Stimulated activated CD4-positive, alpha-beta T cell treated with anti-CD3 and anti-CD28 coated beads, Interleukin-1b, Interleukin-23, amount 100 ng/mL, for 24 hours (primary cell): Measurements from ENCODE around the gene TBC1D12.

Source experiments
- DNase-seq, 4 experiments: peaks; one replicate each; pipeline ENCODE4 v3.0.0-alpha.2; 2020; ENCODE audit warnings: low read depth in 4 of 4, low spot score in 1 of 4

The TBC1D12 gene

GRCh38 chr10:94405406-94405805, 3.1 kb downstream of the TBC1D12 start:
- DNase-seq = no peak

GRCh38 chr10:94407668-94408067, 5.3 kb downstream of the TBC1D12 start:
- DNase-seq = no peak

DNA sequence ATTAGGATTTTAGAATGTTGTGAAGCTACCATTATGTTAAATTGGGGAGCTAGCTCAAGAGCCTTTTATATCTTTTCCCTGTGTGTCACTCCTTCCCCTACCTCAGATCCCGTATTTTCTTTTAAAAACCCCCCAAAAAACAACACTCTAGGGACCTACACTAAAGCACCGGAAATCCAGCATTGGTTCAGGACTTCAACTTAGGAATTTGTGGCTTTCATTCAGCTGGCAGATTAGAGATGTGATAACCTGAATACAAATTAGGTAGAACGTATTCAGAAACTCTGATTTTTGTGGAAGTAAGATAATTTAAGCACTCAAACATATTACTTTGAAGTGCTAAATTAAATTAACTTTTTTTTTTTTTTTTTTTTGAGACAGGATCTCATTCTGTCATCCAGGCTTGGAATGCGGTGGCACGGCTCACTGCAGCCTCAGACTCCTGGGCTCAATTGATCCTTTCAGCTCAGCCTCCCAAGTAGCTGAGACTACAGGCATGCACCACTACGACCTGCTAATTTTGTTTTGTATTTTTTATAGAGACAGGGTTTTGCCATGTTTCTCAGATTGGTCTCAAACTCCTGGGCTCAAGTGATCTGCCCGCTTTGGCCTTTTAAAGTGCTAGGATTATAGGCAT, 6.8 kb downstream of the TBC1D12 start:
- no peak for DNase-seq

DNA sequence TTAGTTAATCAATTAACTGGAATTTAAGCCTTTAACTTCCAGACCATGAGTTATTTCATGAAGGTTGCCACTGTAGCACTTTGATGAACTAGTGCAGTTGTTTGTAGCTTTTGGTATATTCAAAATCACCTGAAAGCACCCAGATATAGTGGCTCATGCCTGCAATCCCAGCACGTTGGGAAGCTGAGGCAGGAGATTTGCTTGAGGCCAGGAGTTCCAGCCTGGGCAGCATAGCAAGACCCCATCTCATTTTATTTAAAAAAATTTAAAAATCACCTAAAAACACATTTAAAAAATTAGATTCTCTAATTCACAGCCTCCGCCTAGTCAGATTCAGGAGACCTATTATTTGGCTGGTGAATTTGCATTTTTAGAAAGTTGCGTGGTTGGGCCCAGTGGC, 9.0 kb downstream of the TBC1D12 start:
- no peak for DNase-seq

DNA sequence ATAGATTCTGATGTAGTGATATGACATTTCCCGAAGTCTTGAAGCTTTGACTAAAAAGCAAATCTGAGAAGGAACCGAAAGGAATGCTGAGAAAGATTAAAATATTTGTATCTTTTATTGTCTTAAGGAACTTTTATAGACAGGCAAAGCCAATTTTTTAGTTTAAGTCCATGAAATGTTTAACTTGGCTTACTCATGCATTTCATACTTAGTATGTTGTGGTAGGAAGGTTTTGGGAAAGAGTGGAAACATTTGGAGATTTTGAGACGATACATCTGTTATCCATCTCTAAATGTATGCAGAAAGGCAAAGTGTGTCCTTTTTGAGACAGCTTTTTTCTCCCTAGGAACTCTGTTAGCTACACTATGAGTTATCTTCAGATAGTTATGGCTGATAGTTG, 10.1 kb downstream of the TBC1D12 start:
- DNase-seq = no peak

- no peak for DNase-seq
Measured at GRCh38 chr10:94413361-94413760, 11.0 kb downstream of the TBC1D12 start.

- DNase-seq = no peak
Measured at GRCh38 chr10:94416896-94417295, 14.6 kb downstream of the TBC1D12 start.

DNA sequence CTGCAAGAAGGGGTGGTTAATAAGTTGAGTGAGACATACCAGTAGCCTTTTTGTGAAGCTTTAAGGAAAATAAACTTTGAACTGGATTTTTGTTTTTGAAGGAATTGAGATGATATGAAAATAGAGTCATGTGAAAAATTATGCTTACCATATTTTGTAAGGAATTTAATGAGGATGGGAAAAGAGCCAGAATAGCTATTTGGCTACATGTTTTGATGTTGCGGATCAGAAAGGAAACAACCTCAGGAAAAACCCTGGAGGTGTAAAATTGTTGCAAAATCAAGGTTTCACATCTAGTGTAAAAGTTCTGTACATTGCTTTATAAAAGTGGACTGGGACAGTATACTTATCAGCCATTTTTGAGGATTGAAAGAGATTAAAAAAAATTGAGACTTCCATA, 15.0 kb downstream of the TBC1D12 start:
- DNase-seq = no peak

DNA sequence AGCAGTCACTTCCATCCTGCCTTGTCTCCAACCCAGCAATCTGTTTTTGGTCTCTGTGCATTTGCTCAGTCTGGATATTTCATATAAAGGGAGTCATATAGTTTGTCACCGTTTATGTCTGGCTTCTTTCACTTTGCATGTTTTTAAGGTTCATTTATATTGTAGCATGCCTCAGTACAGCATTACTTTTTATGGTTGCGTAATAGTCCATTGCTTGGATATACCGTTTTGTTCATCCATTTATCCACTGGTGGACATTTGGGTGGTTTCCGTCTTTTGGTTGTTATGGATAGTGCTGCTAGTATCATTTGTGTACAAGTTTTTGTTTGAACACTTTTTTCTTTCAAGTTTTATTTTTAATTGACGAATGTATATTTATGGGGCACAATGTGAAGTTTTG, 18.2 kb downstream of the TBC1D12 start:
- DNase-seq = no peak

DNA sequence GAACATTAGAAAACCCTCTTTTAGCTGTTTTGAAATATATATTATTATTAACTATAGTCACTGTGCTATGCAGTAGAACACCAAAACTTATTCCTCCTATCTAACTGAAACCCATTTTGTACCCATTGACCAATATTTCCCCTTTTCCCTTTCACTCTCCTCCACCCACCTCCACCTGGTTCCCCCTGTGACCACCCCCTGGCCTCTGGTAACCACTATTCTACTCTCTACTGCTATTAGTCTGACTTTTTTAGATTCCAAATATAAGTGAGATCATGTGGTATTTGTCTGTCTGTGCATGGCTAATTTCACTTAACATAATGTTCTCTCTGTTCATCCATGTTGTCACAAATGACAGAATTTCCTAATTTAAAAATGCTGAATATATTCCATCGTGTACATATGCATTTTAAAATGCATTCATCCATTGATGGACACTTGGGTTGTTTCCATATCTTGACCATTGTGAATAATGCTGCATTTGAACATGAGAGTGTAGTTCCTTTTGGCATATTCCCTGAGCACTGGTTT, 18.7 kb downstream of the TBC1D12 start:
- DNase-seq = no peak

GRCh38 chr10:94423627-94424026, 21.3 kb downstream of the TBC1D12 start:
- DNase-seq = no peak

DNA sequence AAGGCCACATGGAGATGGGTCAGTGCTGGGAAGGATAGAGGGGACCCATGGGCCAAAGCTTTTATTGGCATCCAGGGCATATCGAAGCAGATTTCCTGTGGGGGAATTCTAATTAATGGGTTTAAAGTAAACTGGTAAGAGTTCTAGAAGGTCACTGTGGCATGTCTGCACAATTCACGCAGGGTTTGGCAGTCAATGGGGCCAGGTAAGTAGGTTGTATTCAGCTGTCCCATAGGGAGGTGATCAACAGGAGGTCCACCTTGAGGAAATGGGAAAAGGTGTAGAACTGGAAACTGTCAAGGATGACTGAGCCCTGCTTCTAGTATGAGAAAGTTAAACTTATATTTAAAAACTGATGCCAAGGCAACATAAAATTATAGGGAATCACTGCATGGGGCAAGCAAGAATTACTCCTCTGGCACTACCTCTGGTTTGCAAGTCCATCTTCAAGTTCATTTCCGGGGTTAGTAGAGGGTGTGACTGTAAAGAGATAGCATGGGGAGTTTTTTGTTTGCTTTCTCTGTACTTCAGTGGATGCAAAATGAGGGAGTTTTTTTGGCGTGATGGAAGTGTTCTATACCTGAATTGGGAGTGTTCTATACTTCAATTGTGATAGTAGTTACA, 22.5 kb downstream of the TBC1D12 start:
- DNase-seq = no peak

GRCh38 chr10:94425942-94426341, 23.6 kb downstream of the TBC1D12 start:
- DNase-seq = no peak

DNA sequence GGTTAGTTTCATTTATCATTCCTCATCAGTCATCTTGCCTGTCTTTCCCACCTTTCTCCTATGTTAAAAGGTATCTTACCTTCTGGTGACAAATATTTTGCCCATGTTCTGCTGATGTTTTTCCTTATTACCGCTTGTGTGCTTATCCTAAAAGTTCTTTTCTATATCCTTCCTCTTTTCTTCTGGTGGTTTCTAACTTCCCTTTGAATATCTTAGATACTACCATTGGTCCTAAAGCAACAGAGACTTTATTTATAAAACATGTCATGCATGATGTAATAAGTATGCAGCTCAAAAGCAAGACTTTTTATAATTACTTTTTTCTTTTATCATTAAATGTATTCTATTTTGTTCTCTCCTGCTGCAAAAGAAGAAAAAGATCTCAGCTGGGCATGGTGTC, 24.8 kb downstream of the TBC1D12 start:
- DNase-seq = no peak

- no peak for DNase-seq
Measured at GRCh38 chr10:94428766-94429707, 26.7 kb downstream of the TBC1D12 start.

DNA sequence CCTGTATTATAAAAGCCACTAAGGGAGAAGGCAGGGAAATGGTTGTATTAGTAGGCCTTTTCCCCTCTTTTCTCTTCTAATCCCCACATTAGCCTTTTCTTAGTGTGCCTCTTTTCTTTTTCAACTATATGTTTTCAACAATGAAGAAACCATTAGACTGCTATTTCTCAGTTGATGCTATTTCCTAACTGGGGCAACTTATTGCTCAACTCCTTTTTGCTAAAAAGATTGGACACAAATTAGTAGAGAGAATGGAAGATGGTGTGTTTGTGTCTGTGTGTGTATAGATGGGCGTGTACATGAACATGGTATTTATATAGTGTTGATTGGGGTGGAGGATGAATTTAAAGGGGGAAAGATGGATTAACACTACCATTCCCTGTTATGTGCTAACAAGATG, 28.4 kb downstream of the TBC1D12 start:
- DNase-seq = no peak

DNA sequence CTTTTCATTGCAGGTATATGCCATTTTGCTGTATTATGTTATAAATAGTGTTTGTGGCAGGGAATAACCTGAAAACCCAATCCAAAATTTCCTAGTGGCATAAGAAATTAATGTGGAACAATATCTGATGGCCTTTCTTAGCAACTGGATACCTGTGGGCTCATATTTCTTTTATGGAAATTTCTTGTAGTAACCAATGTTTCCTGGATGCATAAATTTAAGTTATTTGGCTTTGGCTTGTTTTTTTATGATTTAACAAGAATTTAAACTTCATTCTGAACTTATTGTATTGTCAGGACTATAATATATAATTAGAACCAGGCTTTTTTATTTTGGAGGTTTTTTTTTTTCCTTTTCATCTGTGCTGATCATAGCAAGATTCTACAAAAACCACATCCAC, 30.1 kb downstream of the TBC1D12 start:
- DNase-seq = no peak

- DNase-seq = no peak
Measured at GRCh38 chr10:94439275-94439861, 37.0 kb downstream of the TBC1D12 start.

GRCh38 chr10:94440096-94440495, 37.8 kb downstream of the TBC1D12 start:
- no peak for DNase-seq

- DNase-seq = no peak
Measured at GRCh38 chr10:94443047-94443446, 40.7 kb downstream of the TBC1D12 start.

DNA sequence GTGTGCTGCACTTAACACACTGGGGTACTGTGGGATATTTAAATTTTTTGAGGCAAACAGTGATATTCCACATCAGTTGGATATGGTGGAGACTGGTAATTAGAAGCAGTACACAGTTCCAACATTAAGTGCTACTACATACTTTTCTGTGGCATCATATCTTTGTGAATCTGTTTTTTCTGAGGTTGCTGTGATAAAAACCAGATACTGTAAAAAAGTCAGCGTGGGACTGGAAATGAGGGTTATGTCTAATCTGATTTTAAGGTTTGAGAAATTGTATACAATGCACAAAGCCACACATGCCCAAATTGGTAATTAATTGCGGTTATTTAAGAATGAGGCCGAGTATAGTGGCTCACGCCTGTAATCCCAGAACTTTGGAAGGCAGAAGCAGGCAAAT, 41.2 kb downstream of the TBC1D12 start:
- no peak for DNase-seq

- no peak for DNase-seq
Measured at GRCh38 chr10:94450782-94451181, 48.4 kb downstream of the TBC1D12 start.
